Measurements from ENCODE around the gene SLC35A2.

The SLC35A2 gene

GRCh38 chrX:48911412-48912182, at the start of gene SLC35A2:
Gene SLC35A2 (minus strand): TSS chrX:48911646. CDS start chrX:48911636, 10 bp downstream.
- peak; percentile 77 to 89 (median 82) for DNase-seq

DNA sequence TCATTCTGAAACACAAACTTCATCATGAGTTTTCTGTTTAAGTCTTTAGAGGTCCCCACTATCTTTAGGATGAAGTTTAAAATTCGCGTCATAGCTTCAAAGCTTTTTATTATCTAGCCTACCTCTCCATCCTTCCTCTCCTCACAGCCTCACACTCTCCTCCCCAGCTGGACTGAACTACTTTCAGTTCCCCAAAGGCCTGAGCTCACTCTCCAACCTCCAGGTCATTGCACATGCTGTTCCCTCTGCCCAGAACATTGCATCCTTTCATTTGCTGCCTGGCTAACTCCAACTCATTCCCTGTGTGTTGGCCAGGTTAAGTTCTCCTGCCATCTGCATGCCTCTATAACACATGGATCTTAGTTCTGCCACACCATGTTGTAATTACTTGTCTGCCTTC, 48.8 kb upstream of the SLC35A2 start:
- DNase-seq: no peak

DNA sequence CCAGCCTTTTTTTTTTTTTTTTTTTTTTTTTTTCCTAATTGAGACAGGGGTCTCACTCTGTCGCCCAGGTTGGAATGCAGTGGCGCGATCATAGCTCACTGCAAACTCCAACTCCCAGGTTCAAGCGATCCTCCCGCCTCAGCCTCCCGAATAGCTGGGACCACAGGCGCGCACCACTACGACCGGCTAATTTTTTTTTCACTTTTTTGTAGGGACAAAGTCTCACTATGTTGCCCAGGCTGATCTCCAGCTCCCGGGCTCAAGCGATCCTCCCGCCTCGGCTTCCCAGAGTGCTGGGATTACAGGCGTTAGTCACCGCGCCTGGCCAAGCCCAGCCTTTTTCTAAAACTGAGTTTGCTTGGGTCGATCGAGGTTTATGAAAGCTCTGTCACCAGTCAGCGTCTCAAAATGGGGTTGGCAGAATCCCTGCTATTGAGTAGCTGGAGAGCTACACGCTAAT, 47.2 kb upstream of the SLC35A2 start:
- peak in 1 of 3 experiments; percentile 42 for DNase-seq

DNA sequence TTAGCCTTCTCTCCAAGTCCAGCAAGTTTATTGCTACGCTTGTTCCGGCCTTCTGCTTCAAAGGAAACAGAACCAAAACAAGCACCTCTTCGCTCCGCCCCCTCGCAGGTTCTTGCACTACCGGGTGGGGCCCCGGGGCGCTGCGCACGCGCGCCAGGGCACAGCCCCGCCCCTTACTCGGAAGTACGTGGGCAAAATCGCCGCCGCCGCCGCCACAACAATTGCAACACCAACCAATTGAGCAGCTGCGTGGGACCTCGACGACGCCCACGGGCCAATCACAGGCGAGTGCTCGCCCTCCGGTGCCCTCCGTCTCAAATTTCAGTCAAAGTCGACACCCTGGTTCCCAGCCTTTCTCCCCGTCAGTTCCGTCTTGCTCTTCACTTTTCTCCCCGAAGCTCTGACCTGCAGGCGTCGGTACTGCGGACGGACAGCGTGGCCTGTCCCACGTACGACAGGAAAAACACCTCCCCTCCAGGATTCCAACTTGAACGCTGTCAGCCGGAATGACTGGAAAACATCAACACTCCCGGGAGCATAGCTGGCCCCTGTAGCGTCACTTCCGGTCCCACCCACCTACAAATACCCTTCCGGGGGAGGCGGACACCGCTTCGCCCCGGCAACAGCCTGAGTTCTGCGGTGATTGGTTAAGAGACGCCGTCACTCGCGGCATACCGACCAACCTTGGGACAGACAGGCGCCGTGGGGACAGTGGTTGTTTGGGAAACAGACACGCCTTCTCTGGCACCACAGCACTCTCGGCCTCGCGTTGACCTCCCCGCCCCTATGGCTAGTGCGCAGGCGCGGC, 46.6 kb upstream of the SLC35A2 start:
- peak; percentile 89 to 97 (median 94) for DNase-seq

DNA sequence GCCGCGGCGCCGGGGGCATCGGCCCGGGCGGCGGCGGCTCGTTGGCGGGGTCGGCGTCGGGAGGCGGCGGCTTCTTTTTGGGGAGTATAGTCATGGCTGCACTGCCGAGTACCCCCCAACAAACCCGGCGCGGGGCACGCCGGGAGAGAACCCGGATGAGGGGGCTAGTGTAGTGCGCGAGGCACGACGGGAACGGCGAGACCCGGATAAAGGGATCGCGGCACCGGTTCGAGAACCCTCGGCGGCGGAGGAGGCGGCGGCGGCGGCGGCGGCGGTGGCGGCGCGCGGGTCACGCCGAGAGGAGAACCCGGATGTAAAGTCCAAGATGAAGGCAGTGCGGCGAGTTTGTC, 46.0 kb upstream of the SLC35A2 start, which contains the start of gene OTUD5:
Gene OTUD5 (minus strand): TSS at position 131 of the 350 bp plus-strand sequence. CDS start 37 bp downstream, at position 94.
- peak in 2 of 3 experiments; percentile 65 to 78 for DNase-seq

DNA sequence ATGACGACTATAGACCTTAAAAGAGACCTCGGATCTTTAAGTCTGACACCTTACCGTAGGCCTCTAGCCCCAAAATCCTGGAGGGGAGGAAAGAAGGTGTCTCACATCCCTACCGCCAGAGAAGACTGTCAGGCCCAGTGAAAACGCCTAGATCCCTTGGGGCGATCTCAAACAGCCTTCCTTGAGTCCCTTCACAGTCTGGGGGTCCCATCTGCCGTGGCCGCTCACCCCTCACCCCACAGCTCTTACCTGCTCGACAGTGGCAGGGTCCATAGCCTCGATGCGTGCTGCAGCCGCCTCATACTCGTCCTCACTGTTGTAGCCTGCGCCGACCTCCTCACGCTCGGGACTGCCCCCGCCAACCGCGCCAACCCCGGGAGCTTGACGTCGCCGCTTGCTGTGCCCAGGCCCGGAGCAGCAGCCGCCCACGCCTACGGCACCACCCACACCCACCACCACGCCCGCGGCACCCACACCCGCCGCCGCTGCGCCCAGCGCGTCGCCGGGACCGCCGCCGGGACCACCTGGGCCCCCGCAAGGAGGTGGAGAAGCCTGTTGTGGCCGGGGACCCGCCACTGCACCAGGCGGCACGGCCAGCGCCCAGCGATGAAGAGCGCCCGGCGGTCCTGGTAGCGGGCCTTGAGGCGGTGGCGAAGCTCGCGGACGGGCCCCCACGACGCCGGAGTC, 45.4 kb upstream of the SLC35A2 start:
- DNase-seq: no peak

- DNase-seq: no peak
These were observed 37.1 kb upstream of the SLC35A2 start for GRCh38 chrX:48948589-48948988.

GRCh38 chrX:48945517-48946348, 34.3 kb upstream of the SLC35A2 start:
- DNase-seq: peak in 1 of 3 experiments; percentile 56

GRCh38 chrX:48942895-48943294, 31.4 kb upstream of the SLC35A2 start:
- no peak for DNase-seq

DNA sequence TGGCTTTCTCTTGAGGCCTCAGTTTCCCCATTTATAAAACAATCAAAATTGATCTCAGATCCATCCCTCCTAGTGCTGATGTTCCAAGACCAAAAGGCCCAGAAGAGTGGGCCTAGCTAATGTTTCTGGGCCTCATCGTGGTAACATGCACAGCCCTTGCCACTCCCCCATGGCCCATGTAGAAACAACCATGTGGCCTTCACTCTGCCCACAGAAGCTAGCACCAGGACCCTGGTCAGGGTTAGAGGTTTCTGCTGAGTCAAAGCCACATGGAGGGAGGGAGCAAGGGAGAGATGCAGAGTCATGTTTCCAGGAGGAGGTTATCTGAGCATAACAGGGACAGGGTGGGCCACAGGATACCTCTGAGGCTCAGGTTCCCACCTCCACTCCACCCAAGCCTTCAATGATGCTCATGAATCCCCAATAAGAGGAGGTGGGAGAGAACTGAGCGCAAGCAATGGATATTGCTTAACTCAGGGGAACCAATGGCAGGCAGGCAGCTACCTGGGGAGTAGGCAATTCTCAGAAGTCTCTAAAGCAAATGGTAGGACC, 29.0 kb upstream of the SLC35A2 start:
- no peak for DNase-seq

DNA sequence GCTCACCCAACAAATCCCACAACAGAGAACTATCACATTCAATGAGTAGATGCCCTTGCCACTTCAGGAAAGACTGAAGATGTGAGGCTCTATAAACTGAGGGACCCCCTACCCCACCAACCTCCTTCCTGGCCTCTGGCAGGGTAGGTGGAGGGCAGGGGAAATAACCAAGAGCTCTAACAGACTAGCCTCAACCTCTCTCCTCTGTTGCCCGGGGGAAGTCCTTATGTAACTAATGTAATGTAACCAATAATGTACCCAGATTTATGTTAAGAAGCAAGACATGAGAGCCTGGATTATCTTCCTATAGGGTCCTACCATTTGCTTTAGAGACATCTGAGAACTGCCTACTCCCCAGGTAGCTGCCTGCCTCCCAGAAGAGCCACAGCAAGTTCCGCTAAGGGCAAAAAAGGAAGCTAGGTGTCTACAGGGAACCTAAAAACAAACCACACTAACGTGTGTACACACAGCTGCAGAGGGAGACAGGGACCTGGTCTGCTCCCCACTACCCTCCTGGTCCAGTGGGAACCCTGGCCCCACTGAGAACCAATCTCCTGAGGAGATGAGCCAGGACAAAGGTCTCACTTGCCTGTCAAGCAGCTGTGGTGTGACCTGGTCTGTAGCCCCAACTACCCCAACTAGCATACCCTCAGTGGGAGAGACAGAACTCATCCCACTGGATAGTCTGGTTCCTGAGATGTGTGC, 28.2 kb upstream of the SLC35A2 start:
- DNase-seq: no peak

DNA sequence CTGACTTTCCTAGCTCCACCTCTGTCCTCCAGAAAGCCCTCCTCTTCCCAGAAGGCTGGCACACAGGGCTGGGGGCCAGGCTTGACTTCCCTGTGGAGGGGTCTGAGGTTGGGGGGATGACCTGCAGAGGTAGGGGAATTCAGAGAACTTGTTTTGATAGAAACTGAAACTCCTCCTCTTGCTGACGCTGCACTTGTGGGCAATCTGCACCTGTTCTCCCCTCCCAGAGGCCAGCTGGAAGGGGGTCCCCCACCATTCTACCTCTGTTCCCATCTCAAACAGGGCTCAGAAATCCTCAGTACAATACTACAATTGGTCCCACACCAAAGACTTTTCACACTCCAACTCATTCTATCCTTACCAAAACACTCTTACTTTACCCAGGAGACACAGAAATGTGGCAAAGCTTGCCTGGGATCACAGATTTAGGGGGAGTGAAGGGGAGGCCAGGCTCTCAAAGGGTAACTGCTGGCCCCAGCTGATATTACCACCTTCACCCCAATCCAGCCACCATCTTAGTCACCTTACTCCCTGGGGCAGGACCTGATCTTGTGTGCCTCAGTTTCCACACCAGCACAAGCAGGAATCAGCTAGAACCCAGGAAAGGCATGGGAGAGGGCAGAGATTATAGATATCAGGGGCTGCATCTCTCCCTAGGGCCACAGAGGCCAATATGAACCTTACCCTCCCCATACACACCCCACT, 27.4 kb upstream of the SLC35A2 start:
- no peak for DNase-seq

DNA sequence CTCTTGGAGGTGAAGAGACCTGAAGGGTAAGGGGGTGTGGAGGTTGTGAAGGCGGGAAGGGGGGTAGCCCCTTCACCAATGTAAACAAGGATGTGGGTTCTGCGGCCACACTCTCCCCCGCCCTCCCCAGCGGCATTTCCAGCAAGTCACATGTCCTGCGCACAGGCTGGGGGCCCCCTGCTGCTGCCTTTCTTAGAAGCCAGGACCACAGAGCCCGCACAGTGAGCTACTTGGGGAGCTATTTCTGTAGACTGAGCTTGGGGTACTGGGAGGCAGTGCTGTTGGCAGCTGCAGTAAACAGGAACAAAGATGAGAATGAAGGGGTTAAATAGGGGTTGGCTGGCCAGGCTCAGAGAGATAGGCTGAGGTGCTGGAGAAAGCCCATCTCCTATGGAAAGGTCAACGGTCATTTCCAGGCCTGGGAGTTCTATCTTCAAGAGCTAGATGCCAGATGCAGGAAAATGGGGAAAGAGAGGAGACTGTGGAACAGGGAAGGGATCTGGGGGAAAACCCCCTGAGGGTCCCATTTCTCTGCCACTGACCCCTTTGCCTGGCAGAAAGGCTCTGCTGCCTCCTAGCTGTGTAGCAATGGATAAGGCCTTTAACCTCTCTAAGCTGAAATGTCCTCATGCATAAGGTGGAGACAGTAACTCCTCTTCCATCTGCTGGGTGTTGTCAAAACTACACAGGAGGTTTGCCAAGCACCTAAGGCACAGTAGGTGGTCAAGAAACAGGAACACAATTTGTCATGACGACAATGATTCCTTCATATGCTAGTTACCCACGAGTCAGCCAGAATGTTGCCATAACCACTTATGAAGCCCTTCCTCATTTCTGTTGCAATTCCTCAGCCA, 25.8 kb upstream of the SLC35A2 start:
- DNase-seq: no peak

- no peak for DNase-seq
These were observed 25.1 kb upstream of the SLC35A2 start for GRCh38 chrX:48936429-48937053.

- DNase-seq: no peak
These were observed 23.8 kb upstream of the SLC35A2 start for GRCh38 chrX:48935301-48935670.

DNA sequence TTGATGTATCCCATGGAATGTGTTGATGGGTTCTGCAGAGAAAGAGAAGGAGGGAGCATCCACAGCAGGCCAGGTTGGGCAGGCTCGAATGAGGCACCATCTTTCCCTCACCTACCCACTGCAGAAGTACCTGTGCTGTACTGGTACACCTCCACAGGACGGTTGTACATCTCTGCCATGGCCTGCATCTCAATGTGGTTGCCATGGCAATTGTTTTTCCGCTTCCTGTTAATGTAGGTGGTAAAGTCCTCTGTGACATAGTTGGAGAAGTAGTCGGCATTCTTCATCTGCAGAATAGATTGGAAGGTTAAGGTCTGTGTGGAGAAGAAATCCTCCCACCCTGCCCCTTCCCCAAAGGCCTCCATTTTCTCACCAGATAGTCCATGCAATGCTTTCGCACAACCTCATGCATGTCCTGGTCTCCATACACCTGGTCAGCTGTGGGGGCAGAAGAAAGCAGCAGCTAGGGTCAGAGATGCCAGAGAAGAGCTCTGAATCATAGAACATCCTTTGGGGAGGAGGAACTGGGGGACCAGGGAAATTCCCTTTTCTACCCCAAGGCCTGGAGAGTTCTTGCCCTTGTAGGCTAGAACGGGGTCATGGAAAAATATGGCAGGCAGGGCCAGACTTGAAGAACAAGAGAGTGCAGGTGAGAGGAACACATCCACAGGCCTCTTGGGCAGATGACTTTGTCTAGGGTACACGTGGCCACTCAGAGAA, 23.3 kb upstream of the SLC35A2 start:
- no peak for DNase-seq

GRCh38 chrX:48933757-48934156, 22.3 kb upstream of the SLC35A2 start:
- no peak for DNase-seq

- no peak for DNase-seq
These were observed 16.4 kb upstream of the SLC35A2 start for GRCh38 chrX:48927736-48928382.

All from NCI-H1417 (cell line).